NB4 (cell line): ENCODE measurements around the gene ADORA2A.

Source experiments
- POLR2A ChIP-seq: IDR thresholded peaks from 2 replicates; pipeline ENCODE4 v1.6.1; 2011; ENCODE audit warnings: mild to moderate bottlenecking; ENCODE audit not compliant: insufficient read length; ENCODE audit errors: extremely low read depth
- TF ChIP-seq, protein P1 (sequence below): IDR thresholded peaks from one replicate; pipeline ENCODE4 v1.5.1; 2012; ENCODE audit warnings: low read depth, low read length
- TF ChIP-seq, protein P2 (sequence below): IDR thresholded peaks from 2 replicates; pipeline ENCODE4 v1.6.1; 2011; ENCODE audit warnings: low read depth, low read length

DNA sequence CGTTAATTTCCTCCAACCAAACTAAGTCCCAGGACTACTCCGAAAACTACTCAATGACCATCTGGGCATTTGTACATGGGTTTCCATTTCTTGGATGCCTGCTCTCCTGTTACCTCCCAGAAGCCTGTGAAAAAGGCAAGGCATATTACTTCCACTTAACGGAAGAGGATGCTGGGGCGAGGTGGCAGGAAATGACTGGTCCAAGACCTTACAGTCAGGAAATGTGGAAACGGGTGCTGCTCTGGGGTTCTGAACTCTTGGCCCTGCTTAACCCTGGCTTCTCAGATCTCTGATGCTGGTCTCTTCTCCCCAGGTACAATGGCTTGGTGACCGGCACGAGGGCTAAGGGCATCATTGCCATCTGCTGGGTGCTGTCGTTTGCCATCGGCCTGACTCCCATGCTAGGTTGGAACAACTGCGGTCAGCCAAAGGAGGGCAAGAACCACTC lies 12.9 kb downstream of the ADORA2A start:
- TF ChIP-seq, protein P1, sequence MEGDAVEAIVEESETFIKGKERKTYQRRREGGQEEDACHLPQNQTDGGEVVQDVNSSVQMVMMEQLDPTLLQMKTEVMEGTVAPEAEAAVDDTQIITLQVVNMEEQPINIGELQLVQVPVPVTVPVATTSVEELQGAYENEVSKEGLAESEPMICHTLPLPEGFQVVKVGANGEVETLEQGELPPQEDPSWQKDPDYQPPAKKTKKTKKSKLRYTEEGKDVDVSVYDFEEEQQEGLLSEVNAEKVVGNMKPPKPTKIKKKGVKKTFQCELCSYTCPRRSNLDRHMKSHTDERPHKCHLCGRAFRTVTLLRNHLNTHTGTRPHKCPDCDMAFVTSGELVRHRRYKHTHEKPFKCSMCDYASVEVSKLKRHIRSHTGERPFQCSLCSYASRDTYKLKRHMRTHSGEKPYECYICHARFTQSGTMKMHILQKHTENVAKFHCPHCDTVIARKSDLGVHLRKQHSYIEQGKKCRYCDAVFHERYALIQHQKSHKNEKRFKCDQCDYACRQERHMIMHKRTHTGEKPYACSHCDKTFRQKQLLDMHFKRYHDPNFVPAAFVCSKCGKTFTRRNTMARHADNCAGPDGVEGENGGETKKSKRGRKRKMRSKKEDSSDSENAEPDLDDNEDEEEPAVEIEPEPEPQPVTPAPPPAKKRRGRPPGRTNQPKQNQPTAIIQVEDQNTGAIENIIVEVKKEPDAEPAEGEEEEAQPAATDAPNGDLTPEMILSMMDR = no peak
- no peak for TF ChIP-seq POLR2A
- TF ChIP-seq, protein P2, sequence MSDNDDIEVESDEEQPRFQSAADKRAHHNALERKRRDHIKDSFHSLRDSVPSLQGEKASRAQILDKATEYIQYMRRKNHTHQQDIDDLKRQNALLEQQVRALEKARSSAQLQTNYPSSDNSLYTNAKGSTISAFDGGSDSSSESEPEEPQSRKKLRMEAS = no peak
